Measurements from ENCODE around the gene KIF5B. TPM values are rescaled to one million over a fixed set of nuclear protein-coding genes. Genes with fewer than 3 reads are reported as not detected.

Gene KIF5B
- total and polyA plus RNA-seq, 2 experiments from 2014 or later = 63.5 to 81.8 TPM

GRCh38 chr10:32091046-32091445, 34.8 kb upstream of the KIF5B start:
- no peaks in the 10 kb centered on the region for H3K79me2 ChIP-seq (replicated peaks; ENCODE audit: insufficient read depth)
- H3K9me2 ChIP-seq (ENCODE audit: insufficient read depth) = no peaks in the 10 kb centered on the region
- H3K27me3 ChIP-seq (ENCODE audit: insufficient read depth) = no peaks in the 10 kb centered on the region
- H3K27ac ChIP-seq (ENCODE audit: low read depth) = no peak overlapping the region
- H3K4me1 ChIP-seq (ENCODE audit: insufficient read depth) = no peaks in the 10 kb centered on the region
- H3K4me3 Mint-ChIP-seq = no peak overlapping the region
- TF ChIP-seq, protein P1, sequence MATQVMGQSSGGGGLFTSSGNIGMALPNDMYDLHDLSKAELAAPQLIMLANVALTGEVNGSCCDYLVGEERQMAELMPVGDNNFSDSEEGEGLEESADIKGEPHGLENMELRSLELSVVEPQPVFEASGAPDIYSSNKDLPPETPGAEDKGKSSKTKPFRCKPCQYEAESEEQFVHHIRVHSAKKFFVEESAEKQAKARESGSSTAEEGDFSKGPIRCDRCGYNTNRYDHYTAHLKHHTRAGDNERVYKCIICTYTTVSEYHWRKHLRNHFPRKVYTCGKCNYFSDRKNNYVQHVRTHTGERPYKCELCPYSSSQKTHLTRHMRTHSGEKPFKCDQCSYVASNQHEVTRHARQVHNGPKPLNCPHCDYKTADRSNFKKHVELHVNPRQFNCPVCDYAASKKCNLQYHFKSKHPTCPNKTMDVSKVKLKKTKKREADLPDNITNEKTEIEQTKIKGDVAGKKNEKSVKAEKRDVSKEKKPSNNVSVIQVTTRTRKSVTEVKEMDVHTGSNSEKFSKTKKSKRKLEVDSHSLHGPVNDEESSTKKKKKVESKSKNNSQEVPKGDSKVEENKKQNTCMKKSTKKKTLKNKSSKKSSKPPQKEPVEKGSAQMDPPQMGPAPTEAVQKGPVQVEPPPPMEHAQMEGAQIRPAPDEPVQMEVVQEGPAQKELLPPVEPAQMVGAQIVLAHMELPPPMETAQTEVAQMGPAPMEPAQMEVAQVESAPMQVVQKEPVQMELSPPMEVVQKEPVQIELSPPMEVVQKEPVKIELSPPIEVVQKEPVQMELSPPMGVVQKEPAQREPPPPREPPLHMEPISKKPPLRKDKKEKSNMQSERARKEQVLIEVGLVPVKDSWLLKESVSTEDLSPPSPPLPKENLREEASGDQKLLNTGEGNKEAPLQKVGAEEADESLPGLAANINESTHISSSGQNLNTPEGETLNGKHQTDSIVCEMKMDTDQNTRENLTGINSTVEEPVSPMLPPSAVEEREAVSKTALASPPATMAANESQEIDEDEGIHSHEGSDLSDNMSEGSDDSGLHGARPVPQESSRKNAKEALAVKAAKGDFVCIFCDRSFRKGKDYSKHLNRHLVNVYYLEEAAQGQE (IDR thresholded peaks at IDR 0.05; ENCODE audit: unreplicated experiment) = no peak
- H3K4me1 Mint-ChIP-seq = no peaks in the 10 kb centered on the region
- no peak overlapping the region for H3K27ac Mint-ChIP-seq
- H3K9me3 Mint-ChIP-seq = no peaks in the 10 kb centered on the region
- no peak for DNase-seq (ENCODE audit: low spot score)
- no peaks in the 10 kb centered on the region for H3K36me3 ChIP-seq (ENCODE audit: insufficient read depth)
- ATAC-seq = no peak
- H4K20me1 ChIP-seq (replicated peaks; ENCODE audit: insufficient read depth) = no peaks in the 10 kb centered on the region
- H3K4me3 ChIP-seq = no peak overlapping the region
- H3K36me3 Mint-ChIP-seq (ENCODE audit: low read depth) = no peaks in the 10 kb centered on the region
- no peaks in the 10 kb centered on the region for H3F3A ChIP-seq (replicated peaks; ENCODE audit: low read depth)
- no peak overlapping the region for H2AFZ ChIP-seq
- no peak overlapping the region for H3K4me2 ChIP-seq
- H3K27me3 Mint-ChIP-seq (ENCODE audit: insufficient read depth, low read depth, poor library complexity) = no peaks in the 10 kb centered on the region

DNA sequence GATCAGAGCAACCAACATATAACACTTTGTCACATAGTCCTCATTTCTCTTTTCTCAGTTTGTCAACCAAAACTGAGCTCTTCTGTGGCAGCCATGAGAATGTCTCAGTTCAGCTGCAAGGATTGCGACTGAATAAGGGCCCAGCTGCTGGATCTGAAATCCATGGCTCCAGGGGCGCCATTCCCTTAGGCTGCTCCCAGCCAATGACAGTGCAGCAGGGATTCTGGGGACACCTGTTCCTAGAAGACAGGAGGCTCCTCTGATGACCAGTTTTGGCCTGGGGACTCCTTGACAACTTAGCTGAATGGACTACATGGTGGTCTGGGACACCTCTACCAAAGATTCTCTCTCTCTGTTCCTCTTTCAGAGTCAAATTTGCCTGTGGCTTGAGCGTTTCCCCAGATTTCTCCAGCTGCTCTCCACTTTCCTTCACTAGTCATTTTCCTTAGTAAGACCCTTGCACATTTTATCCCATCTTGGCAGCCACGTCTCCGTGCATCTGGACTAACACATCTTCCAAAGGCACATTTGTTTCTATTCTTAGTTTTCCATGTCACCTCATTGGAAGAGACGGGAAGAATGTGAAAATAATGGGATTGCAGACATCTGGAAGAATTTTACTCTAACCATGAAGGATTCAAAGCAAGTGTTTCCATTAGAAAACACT, 28.1 kb upstream of the KIF5B start:
- Mint-ChIP-seq H3K36me3 (ENCODE audit: low read depth) (no peaks in the 10 kb centered on the region), H3K27ac (no peak overlapping the region), H3K4me3 (no peak overlapping the region), H3K9me3 (no peaks in the 10 kb centered on the region), H3K4me1 (peaks cover 10% of the 10 kb centered on the region), H3K27me3 (ENCODE audit: insufficient read depth, low read depth, poor library complexity) (peaks cover 2% of the 10 kb centered on the region)
- DNase-seq (ENCODE audit: low spot score) (no peak), ATAC-seq (no peak)
- Histone ChIP-seq H2AFZ (no peak overlapping the region), H3K27ac (ENCODE audit: low read depth) (no peak overlapping the region), H3K27me3 (ENCODE audit: insufficient read depth) (no peaks in the 10 kb centered on the region), H3F3A (replicated peaks; ENCODE audit: low read depth) (no peaks in the 10 kb centered on the region), H4K20me1 (replicated peaks; ENCODE audit: insufficient read depth) (no peaks in the 10 kb centered on the region), H3K36me3 (ENCODE audit: insufficient read depth) (no peaks in the 10 kb centered on the region), H3K4me1 (ENCODE audit: insufficient read depth) (peaks cover 10% of the 10 kb centered on the region), H3K79me2 (replicated peaks; ENCODE audit: insufficient read depth) (no peaks in the 10 kb centered on the region), H3K9me2 (ENCODE audit: insufficient read depth) (no peaks in the 10 kb centered on the region), H3K4me2 (no peak overlapping the region), H3K4me3 (no peak overlapping the region)
- TF ChIP-seq POLR2AphosphoS5 (IDR thresholded peaks at IDR 0.05; ENCODE audit: low read depth) (no peak), ZNF114 (CRISPR knock-in tag; IDR thresholded peaks at IDR 0.05) (no peak), ETS1 (IDR thresholded peaks at IDR 0.05) (no peak), JUNB (IDR thresholded peaks at IDR 0.05; ENCODE audit: unreplicated experiment) (no peak)

Data from GM23338 (cell line).